ENCODE results near the gene METTL27. TPM values are rescaled to one million over a fixed set of nuclear protein-coding genes. Genes with fewer than 3 reads are reported as not detected.

The METTL27 gene
- total and polyA plus RNA-seq, 2 of the 8 experiments (the other 6 are each of a cell fraction or from before 2014, with no cell fraction given), result 6.2 to 12.0 TPM

GRCh38 chr7:73838642-73839041, 3.7 kb downstream of the METTL27 start:
- peaks cover 6% of the 10 kb centered on the region; the same call in 1 of the 2 replicates for H3K23me2 ChIP-seq (ENCODE audit: low read depth, low read length)
- peak overlapping the region; percentile 14 for H2BK120ac ChIP-seq (replicated peaks; ENCODE audit: low read depth, low read length)
- no peaks in the 10 kb centered on the region for H4K20me1 ChIP-seq (replicated peaks in 1 of 2; ENCODE audit: control insufficient read depth in 1 of 2, insufficient read depth in 2 of 2, low read length in 2 of 2)
- DNase-seq (ENCODE audit: low read depth in 1 of 2, low spot score in 2 of 2), result no peak
- H3K56ac ChIP-seq (replicated peaks; ENCODE audit: insufficient read length, low read depth, low read length), result no peak overlapping the region
- no peak overlapping the region for H4K8ac ChIP-seq (ENCODE audit: extremely low read depth, insufficient read depth, low read length)
- POLR2A ChIA-PET (ENCODE audit: partially characterized antibody), result interaction anchor here (0.6 to 6.5 kb wide), 5 partner anchors 7 to 212 kb away, joined by 3 to 96 read pairs (median 12); partner anchors contain the start of gene CLDN4
- H3K4me1 ChIP-seq (replicated peaks in 1 of 4; ENCODE audit: control insufficient read depth in 3 of 4, insufficient read depth in 4 of 4, low read length in 3 of 4), result peaks cover 0 to 8% (median 5%) of the 10 kb centered on the region in 4 experiments; a peak in 6 of 7 replicates
- no peaks in the 10 kb centered on the region for H3K27me3 ChIP-seq (replicated peaks in 1 of 4; ENCODE audit: control insufficient read depth in 3 of 4, extremely low read depth in 1 of 4, insufficient read depth in 3 of 4, low read length in 3 of 4)
- no peak overlapping the region; a peak in 1 of 7 replicates for H3K9ac ChIP-seq (replicated peaks in 1 of 4; ENCODE audit: extremely low read depth in 1 of 4, low read depth in 3 of 4, low read length in 3 of 4)
- 0 out of 2 replicates have a peak overlapping the region, but pooled peaks have one; percentile 29 for H2BK15ac ChIP-seq (ENCODE audit: low read length)
- CTCF ChIA-PET (ENCODE audit: partially characterized antibody), result interaction anchor here (0.7 to 7.1 kb wide), 7 partner anchors 10 to 28 kb away, joined by 3 to 65 read pairs (median 16); partner anchors contain the start of gene CLDN4
- no peak overlapping the region for H4K5ac ChIP-seq (ENCODE audit: insufficient read length, low read depth, low read length)
- peak overlapping the region; percentile 32; the same call in 1 of the 2 replicates for H3K18ac ChIP-seq (ENCODE audit: extremely low read depth, low read length)
- H3K4me2 ChIP-seq (ENCODE audit: insufficient read depth in 1 of 2, low read depth in 2 of 2, low read length in 2 of 2), result no peak overlapping the region
- H3K36me3 ChIP-seq (ENCODE audit: control insufficient read depth in 2 of 4, insufficient read depth in 4 of 4, low read length in 3 of 4), result no peaks in the 10 kb centered on the region; a peak in 1 of 8 replicates
- H2AK5ac ChIP-seq (ENCODE audit: low read depth, low read length), result peak overlapping the region; percentile 75; the same call in 1 of the 2 replicates
- H4K91ac ChIP-seq (replicated peaks; ENCODE audit: insufficient read length, low read length), result no peak overlapping the region
- H2BK20ac ChIP-seq (ENCODE audit: low read length), result no peak overlapping the region
- H3K9me3 ChIP-seq (ENCODE audit: insufficient read depth in 2 of 2, low read depth in 1 of 2, low read length in 1 of 2), result peaks cover 5 to 7% of the 10 kb centered on the region in 2 experiments; a peak in 2 of 4 replicates
- no peak overlapping the region for H3K23ac ChIP-seq (ENCODE audit: insufficient read length)
- H2AFZ ChIP-seq (ENCODE audit: low read length), result no peak overlapping the region
- H2BK12ac ChIP-seq (ENCODE audit: low read depth, low read length), result 0 out of 2 replicates have a peak overlapping the region, but pooled peaks have one; percentile 39
- no peaks in the 10 kb centered on the region for H3K79me1 ChIP-seq (ENCODE audit: low read depth, low read length)
- no peaks in the 10 kb centered on the region for H3K79me2 ChIP-seq (ENCODE audit: control insufficient read depth in 1 of 2, insufficient read depth in 2 of 2, low read length in 2 of 2)
- H2BK5ac ChIP-seq (ENCODE audit: low read depth, low read length), result no peak overlapping the region
- FAIRE-seq, result no peak
- 81% methylated on average over 6 of the region's 6 CpGs; no CpG with 5 or more reads in 1 of the 2 experiments for WGBS, 2 experiments (ENCODE audit: extremely low coverage in 1 of 2, insufficient coverage in 1 of 2, insufficient read length in 1 of 2, insufficient replicate concordance in 2 of 2, low coverage in 1 of 2, low lambda C conversion rate in 2 of 2, missing lambda C conversion rate in 1 of 2)
- H3K4ac ChIP-seq (replicated peaks; ENCODE audit: insufficient read length, low read depth, low read length), result no peak overlapping the region
- no peak overlapping the region for H3K27ac ChIP-seq (ENCODE audit: low read depth, low read length)
- no peak overlapping the region for H3K14ac ChIP-seq (ENCODE audit: insufficient read length)
- TF ChIP-seq ATF2 (IDR thresholded peaks at IDR 0.05; ENCODE audit: low read length), result no peak
- no peak for TF ChIP-seq POLR2A (IDR thresholded peaks at IDR 0.05; ENCODE audit: control extremely low read depth in 1 of 2, low read depth in 2 of 2, low read length in 2 of 2)
- TF ChIP-seq POLR2AphosphoS5 (IDR thresholded peaks at IDR 0.05; ENCODE audit: low read depth, low read length), result no peak
- TF ChIP-seq JUND (IDR thresholded peaks at IDR 0.05; ENCODE audit: low read length), result no peak
- no peak for TF ChIP-seq GABPA (IDR thresholded peaks at IDR 0.05; ENCODE audit: borderline replicate concordance, insufficient read depth, low read length)
- TF ChIP-seq SUZ12 (IDR thresholded peaks at IDR 0.05; ENCODE audit: low read length), result no peak
- TF ChIP-seq KDM1A (IDR thresholded peaks at IDR 0.05; ENCODE audit: borderline replicate concordance, low read length), result no peak
- TF ChIP-seq RFX5 (IDR thresholded peaks at IDR 0.05; ENCODE audit: borderline replicate concordance, low read depth, low read length), result no peak
- TF ChIP-seq CEBPB (IDR thresholded peaks at IDR 0.05; ENCODE audit: low read depth, low read length), result no peak
- no peak overlapping the region for H3K4me3 ChIP-seq (ENCODE audit: extremely low read depth in 1 of 4, insufficient read depth in 2 of 4, low read depth in 3 of 4, low read length in 4 of 4)

All from H1 (cell line).